Loucy (cell line): Measurements from ENCODE around the gene RER1.

Experiments used
- EZH2phosphoT487 ChIP-seq: fragments of 200-600 bp; IDR thresholded peaks from 2 replicates; pipeline ENCODE4 v1.6.1; 2018; ENCODE audit warnings: antibody characterized with exemption, mild to moderate bottlenecking, moderate library complexity, borderline replicate concordance
- TF ChIP-seq, protein P1 (sequence below): fragments of 200-600 bp; sonication (generic); conservative IDR thresholded peaks from 2 replicates; pipeline ENCODE4 v1.5.1; 2014; ENCODE audit warnings: mild to moderate bottlenecking, antibody characterized with exemption, low read length

DNA sequence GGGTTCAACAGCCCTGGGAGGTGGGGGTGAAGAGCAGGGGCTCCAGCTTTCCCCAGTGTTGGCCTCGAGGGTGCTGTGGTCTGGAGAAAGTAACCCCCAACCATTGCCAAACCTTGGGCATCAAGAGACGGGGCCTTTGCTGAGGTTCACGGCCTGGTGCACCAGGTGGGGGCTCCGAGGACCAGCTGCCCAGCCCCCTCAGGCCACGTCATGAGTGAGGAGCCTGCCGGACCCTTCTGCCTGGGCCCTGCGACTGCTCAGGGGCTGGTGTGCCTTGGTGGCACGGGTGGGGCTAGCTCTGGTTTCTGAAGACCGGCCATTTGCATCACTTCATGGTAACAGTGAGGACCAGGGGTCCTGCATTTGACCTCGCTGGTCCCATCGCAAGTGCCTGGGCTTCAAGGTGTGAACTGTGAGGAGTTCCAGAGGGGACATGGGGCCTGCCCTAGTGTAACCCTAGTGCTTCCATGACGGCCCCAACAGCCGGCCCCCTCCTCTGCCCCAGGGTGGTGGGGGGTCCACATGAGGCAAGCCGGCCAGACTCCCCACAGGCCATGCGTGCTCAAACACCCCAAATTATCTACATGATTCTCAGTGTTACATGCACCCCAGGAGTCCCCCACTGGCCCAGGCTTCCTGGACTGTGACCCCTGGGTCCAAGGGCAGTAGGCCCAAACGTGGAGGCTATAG is 13.7 kb upstream of the RER1 start:
- TF ChIP-seq, protein P1, sequence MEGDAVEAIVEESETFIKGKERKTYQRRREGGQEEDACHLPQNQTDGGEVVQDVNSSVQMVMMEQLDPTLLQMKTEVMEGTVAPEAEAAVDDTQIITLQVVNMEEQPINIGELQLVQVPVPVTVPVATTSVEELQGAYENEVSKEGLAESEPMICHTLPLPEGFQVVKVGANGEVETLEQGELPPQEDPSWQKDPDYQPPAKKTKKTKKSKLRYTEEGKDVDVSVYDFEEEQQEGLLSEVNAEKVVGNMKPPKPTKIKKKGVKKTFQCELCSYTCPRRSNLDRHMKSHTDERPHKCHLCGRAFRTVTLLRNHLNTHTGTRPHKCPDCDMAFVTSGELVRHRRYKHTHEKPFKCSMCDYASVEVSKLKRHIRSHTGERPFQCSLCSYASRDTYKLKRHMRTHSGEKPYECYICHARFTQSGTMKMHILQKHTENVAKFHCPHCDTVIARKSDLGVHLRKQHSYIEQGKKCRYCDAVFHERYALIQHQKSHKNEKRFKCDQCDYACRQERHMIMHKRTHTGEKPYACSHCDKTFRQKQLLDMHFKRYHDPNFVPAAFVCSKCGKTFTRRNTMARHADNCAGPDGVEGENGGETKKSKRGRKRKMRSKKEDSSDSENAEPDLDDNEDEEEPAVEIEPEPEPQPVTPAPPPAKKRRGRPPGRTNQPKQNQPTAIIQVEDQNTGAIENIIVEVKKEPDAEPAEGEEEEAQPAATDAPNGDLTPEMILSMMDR = no peak
- TF ChIP-seq EZH2phosphoT487 = no peak
